Thyroid gland (tissue), 4 donors: ENCODE results near the gene GRIP2. TPM values are rescaled to one million over a fixed set of nuclear protein-coding genes. Genes with fewer than 3 reads are reported as not detected.

Experiments
- DNase-seq, 2 donors: peaks; one replicate each; pipeline ENCODE4 v3.0.0-alpha.2; 2019
- H3K27ac ChIP-seq, 3 donors: fragments of 200-600 bp; sonication (generic); 1 replicate in 2 of 3; 2 replicates in 1 of 3; pipeline ENCODE4 v1.5.1; 2016 to 2019; ENCODE audit warnings: mild to moderate bottlenecking in 1 of 3, moderate library complexity in 1 of 3
- H3K27me3 ChIP-seq: fragments of 200-600 bp; sonication (generic); one replicate; pipeline ENCODE4 v1.5.1; 2019
- H3K36me3 ChIP-seq, 2 donors: fragments of 200-600 bp; sonication (generic); one replicate each; pipeline ENCODE4 v1.5.1; 2016 to 2019
- H3K4me1 ChIP-seq, 2 donors: fragments of 200-600 bp; sonication (generic); one replicate each; pipeline ENCODE4 v1.5.1; 2017 to 2019
- H3K4me3 ChIP-seq, 3 donors: fragments of 200-600 bp; sonication (generic); replicated peaks in 1 of 3; 1 replicate in 2 of 3; 2 replicates in 1 of 3; pipeline ENCODE4 v1.5.1; 2016; ENCODE audit warnings: mild to moderate bottlenecking in 1 of 3
- H3K9me3 ChIP-seq: fragments of 200-600 bp; sonication (generic); one replicate; pipeline ENCODE4 v1.5.1; 2017
- POLR2A ChIP-seq, 2 donors: fragments of 450-650 bp; IDR thresholded peaks; one replicate each; pipeline ENCODE4 v1.6.1; 2017; ENCODE audit warnings: antibody characterized with exemption in 2 of 2, mild to moderate bottlenecking in 2 of 2, moderate library complexity in 1 of 2
- WGBS, 2 donors: methylation state at CpG; one replicate each; pipeline ENCODE4 v1.1.5; 2017; 5-methylcytosine and 5-hydroxymethylcytosine counted together
- intact Hi-C: fragments of 100-400 bp; cut with DNase I; formaldehyde crosslinking; loops from one replicate; pipeline ENCODE4 v1.15.1; 2023
- total RNA-seq, 4 donors: library from RNA; depleted of rRNA; stranded (reverse); fragments of >200 nt; gene quantifications; one replicate each; pipeline ENCODE4 v1.2.3, GENCODE V29; 2016
- TF ChIP-seq, protein P1 (sequence below), 6 experiments: fragments of 200-600 bp in 3 of 6; fragments of 450-650 bp in 3 of 6; sonication (generic) in 3 of 6; IDR thresholded peaks; one replicate each; pipeline ENCODE4 v1.5.1; 2016 to 2019; ENCODE audit warnings: antibody characterized with exemption in 6 of 6, mild to moderate bottlenecking in 2 of 6, inconsistent platforms in 1 of 6, moderate library complexity in 1 of 6

Gene GRIP2
- total RNA-seq, 4 donors from 2014 or later: 0.22 to 0.44 (median 0.39) TPM

DNA sequence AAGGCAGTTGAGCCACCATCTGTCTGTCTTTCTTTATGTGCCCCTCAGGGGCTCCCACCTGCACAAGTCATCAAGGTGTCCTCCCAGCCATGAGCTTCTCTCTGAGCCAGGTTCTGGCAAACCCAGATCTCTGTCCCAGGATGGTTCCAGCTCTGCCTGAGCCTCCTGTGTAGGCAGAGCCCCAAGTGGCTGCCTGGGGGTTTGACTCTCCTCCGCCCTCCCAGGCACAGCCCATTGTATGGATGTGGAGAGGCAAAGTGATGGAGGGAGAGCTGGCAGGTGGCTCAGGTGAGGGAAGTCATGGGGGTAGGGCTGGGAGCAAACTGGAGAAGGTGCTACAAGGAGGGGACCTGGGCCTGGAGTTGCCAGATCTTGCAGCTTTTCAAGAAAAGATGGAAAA, 56.9 kb downstream of the GRIP2 start:
- Histone ChIP-seq H3K27ac (no peak overlapping the region), H3K4me3 (no peak overlapping the region), H3K4me1 (peaks cover 7 to 23% of the 10 kb centered on the region in 2 donors), H3K9me3 (no peaks in the 10 kb centered on the region), H3K36me3 (peaks cover 37 to 62% of the 10 kb centered on the region in 2 donors), H3K27me3 (no peaks in the 10 kb centered on the region)
- no peak for TF ChIP-seq POLR2A (IDR thresholded peaks at IDR 0.05)
- TF ChIP-seq, protein P1, sequence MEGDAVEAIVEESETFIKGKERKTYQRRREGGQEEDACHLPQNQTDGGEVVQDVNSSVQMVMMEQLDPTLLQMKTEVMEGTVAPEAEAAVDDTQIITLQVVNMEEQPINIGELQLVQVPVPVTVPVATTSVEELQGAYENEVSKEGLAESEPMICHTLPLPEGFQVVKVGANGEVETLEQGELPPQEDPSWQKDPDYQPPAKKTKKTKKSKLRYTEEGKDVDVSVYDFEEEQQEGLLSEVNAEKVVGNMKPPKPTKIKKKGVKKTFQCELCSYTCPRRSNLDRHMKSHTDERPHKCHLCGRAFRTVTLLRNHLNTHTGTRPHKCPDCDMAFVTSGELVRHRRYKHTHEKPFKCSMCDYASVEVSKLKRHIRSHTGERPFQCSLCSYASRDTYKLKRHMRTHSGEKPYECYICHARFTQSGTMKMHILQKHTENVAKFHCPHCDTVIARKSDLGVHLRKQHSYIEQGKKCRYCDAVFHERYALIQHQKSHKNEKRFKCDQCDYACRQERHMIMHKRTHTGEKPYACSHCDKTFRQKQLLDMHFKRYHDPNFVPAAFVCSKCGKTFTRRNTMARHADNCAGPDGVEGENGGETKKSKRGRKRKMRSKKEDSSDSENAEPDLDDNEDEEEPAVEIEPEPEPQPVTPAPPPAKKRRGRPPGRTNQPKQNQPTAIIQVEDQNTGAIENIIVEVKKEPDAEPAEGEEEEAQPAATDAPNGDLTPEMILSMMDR (IDR thresholded peaks at IDR 0.05): no peak
- WGBS, 2 donors: 100% methylated on average over 1 of the region's 1 CpG
- intact Hi-C loops: no loop called here
- DNase-seq: no peak

DNA sequence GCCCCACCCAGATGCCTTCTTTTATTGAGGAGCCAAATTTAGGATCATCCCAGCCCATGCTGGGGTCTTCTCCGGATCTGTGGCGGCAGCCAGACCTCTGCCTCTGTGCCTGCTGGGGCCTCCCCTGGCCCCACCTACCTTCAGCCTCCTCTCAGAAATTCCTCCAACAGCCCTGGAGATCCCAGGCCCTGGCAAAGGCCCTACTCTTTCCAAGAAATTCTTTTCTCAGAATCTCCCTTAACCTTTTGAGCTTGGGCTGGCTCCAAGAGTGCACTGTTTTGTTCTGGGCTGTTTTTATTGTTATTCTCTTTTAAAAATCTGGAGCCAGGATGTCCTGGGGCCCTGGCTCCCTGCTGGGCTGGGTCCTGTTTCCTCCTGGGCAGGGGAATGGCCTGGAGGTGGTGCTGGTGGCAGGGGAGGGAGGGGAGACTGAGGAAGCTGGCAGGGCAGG, 57.8 kb downstream of the GRIP2 start:
- intact Hi-C loops: no loop called here
- DNase-seq: no peak
- no peak overlapping the region for H3K27ac ChIP-seq

DNA sequence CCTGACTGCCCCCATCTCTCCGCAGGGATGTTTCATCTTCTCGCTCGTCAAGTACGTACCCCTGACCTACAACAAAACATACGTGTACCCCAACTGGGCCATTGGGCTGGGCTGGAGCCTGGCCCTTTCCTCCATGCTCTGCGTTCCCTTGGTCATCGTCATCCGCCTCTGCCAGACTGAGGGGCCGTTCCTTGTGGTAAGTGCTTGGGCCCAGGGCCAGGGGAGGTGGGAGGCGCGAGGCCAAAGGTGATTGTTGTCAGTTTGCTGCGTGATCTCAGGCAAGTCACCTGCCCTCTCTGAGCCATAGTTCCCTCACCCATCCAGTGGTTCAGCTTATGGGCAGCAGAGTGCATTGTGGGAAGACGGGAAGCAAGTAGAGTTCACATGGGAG, 58.5 kb downstream of the GRIP2 start:
- 91 to 97% methylated on average over 9 to 13 of the region's 13 CpGs for WGBS, 2 donors
- H3K4me3 ChIP-seq: no peak overlapping the region
- H3K27me3 ChIP-seq: no peaks in the 10 kb centered on the region
- H3K36me3 ChIP-seq: peaks cover 50 to 66% of the 10 kb centered on the region in 2 donors
- no peaks in the 10 kb centered on the region for H3K9me3 ChIP-seq
- no peak overlapping the region for H3K27ac ChIP-seq
- intact Hi-C loops: no loop called here
- TF ChIP-seq POLR2A (IDR thresholded peaks at IDR 0.05): no peak
- TF ChIP-seq, protein P1 (IDR thresholded peaks at IDR 0.05): no peak
- no peak for DNase-seq
- H3K4me1 ChIP-seq: peaks cover 7 to 23% of the 10 kb centered on the region in 2 donors

More for the DNA sequence above, 57.8 kb downstream of the GRIP2 start:
- 50 to 65% methylated on average over 2 of the region's 2 CpGs for WGBS, 2 donors
- Histone ChIP-seq H3K9me3 (no peaks in the 10 kb centered on the region), H3K4me1 (peaks cover 7 to 23% of the 10 kb centered on the region in 2 donors), H3K4me3 (no peak overlapping the region), H3K27me3 (no peaks in the 10 kb centered on the region), H3K36me3 (peaks cover 43 to 64% of the 10 kb centered on the region in 2 donors)
- TF ChIP-seq POLR2A (IDR thresholded peaks at IDR 0.05): no peak
- TF ChIP-seq, protein P1 (IDR thresholded peaks at IDR 0.05): no peak

DNA sequence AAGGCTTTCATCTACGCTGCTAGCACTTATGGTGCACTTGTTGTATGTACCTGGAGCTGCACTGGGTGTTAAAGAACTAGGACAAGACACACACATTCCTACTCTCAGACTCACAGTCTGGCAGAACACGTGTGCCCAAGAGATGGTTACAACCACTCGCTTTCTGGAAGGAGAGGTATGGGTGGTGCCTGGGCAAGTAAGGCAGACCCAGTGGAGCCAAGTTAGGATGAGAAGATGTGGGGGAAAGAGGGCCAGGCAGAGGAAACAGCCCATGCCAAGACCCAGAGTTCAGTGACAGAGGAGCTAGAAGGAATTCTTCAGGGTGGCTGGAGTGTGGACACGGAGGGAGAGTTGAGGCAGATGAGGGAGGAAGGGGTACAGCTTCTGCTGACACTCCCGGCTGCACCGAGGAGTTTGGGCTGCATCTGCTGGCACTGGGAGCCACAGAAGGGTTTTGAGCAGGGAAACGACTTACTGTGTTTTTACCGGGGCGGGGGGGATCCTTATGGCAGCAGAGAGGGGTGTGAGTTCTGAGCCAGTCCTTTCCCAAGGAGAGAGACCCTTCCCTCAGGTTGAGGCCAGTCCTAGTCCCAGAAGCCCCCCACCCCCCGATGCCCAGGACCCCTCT, 59.0 kb downstream of the GRIP2 start:
- TF ChIP-seq POLR2A (IDR thresholded peaks at IDR 0.05): no peak
- TF ChIP-seq, protein P1 (IDR thresholded peaks at IDR 0.05): no peak
- intact Hi-C loops: no loop called here
- DNase-seq: no peak
- no peak overlapping the region for H3K4me3 ChIP-seq
- H3K27me3 ChIP-seq: no peaks in the 10 kb centered on the region
- 90 to 94% methylated on average over 10 of the region's 10 CpGs for WGBS, 2 donors
- no peaks in the 10 kb centered on the region for H3K9me3 ChIP-seq
- no peak overlapping the region for H3K27ac ChIP-seq
- H3K4me1 ChIP-seq: peaks cover 7 to 23% of the 10 kb centered on the region in 2 donors
- peaks cover 51 to 62% of the 10 kb centered on the region in 2 donors for H3K36me3 ChIP-seq

DNA sequence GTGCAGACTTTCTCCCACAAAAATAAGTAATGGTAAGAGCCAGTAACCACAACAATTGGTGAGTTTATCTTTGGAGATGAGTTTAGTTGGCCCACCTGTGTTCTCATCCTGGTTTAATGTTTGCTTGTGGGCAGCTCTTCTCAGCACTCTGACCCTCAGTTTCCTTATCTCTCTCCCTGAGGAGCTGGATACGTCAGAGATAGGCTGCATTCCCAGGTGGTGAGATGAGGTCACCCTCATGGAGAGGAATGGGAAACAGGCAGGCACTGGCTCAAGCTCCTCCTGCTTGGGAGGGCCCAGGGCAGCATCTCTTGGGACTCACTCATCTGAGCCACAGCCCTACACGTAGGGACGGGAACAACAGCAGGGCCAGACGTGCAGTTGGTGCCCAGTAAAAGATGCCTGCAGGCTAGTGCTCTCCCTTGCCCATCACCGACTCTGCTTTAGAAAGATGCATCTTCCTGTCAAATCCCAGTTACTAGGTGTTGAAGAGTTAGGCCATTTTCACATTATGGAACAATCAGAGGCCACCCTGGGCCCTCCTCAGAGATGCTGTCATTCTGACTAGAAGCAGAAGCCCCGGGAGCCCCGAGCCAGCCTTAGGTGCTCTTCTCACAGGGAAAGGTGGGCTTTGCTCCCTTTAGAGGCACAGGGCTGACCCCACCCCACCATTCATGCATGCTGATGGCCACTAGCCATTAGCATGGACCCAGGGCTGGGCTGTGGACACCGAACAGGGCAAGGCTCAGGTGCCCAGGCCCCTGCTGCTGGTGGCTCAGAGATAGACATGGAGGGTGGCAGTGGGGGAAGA, 59.7 kb downstream of the GRIP2 start:
- no peak overlapping the region for H3K27ac ChIP-seq
- H3K36me3 ChIP-seq: peaks cover 44 to 59% of the 10 kb centered on the region in 2 donors
- H3K9me3 ChIP-seq: no peaks in the 10 kb centered on the region
- H3K27me3 ChIP-seq: no peaks in the 10 kb centered on the region
- intact Hi-C loops: no loop called here
- H3K4me3 ChIP-seq: no peak overlapping the region
- 86 to 90% methylated on average over 7 to 8 of the region's 8 CpGs for WGBS, 2 donors
- TF ChIP-seq, protein P1 (IDR thresholded peaks at IDR 0.05): no peak
- no peak for TF ChIP-seq POLR2A (IDR thresholded peaks at IDR 0.05)
- peaks cover 7 to 23% of the 10 kb centered on the region in 2 donors for H3K4me1 ChIP-seq
- DNase-seq: no peak
